Adrenal gland (tissue), 5 donors: ENCODE results near the gene MYLK.

Experiments used
- POLR2A ChIP-seq, 2 donors: fragments of 450-650 bp; IDR thresholded peaks; one replicate each; pipeline ENCODE4 v1.6.1; 2017; ENCODE audit warnings: antibody characterized with exemption in 2 of 2, mild to moderate bottlenecking in 2 of 2, moderate library complexity in 1 of 2
- TF ChIP-seq, protein P1 (sequence below), 6 experiments: fragments of 450-650 bp in 4 of 6; fragments of 200-600 bp in 2 of 6; sonication (generic) in 1 of 6; IDR thresholded peaks; 1 replicate in 5 of 6; 2 replicates in 1 of 6; pipeline versions ENCODE4 v1.5.1 to v1.8.0; 2016 to 2021; ENCODE audit warnings: antibody characterized with exemption in 6 of 6, mild to moderate bottlenecking in 2 of 6, moderate library complexity in 1 of 6
- donor health status: DM: no; HTN: no; CAD: no.

DNA sequence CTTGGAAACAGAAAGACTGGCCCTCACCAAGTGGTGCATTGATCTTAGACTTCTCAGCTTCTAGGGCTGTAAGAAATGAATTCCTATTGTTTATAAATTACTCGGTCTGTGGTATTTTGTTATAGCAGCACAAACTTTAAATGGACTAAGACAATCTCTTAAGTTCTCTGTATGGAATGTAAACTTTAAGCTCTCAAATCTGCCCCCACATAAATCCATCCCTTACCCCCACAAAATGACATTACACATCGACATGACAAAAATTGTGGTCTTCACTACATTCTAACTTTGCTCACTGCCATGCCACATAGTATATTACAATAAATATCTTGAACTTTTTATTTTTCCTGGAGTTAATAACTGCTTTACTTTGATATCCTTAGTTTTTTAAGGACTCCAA is 121.3 kb downstream of the MYLK start:
- TF ChIP-seq, protein P1, sequence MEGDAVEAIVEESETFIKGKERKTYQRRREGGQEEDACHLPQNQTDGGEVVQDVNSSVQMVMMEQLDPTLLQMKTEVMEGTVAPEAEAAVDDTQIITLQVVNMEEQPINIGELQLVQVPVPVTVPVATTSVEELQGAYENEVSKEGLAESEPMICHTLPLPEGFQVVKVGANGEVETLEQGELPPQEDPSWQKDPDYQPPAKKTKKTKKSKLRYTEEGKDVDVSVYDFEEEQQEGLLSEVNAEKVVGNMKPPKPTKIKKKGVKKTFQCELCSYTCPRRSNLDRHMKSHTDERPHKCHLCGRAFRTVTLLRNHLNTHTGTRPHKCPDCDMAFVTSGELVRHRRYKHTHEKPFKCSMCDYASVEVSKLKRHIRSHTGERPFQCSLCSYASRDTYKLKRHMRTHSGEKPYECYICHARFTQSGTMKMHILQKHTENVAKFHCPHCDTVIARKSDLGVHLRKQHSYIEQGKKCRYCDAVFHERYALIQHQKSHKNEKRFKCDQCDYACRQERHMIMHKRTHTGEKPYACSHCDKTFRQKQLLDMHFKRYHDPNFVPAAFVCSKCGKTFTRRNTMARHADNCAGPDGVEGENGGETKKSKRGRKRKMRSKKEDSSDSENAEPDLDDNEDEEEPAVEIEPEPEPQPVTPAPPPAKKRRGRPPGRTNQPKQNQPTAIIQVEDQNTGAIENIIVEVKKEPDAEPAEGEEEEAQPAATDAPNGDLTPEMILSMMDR (IDR thresholded peaks at IDR 0.05) = no peak
- TF ChIP-seq POLR2A (IDR thresholded peaks at IDR 0.05) = no peak
